ENCODE results near the gene SGPP2. TPM values are rescaled to one million over a fixed set of nuclear protein-coding genes. Genes with fewer than 3 reads are reported as not detected.

Gene SGPP2
- total RNA-seq, 1 donor from 2014 or later, result not detected

GRCh38 chr2:222499226-222499625, 74.9 kb downstream of the SGPP2 start:
- no peak overlapping the region for H3K4me3 Mint-ChIP-seq
- H3K27ac Mint-ChIP-seq (ENCODE audit: unreplicated experiment), result no peak overlapping the region
- H3K9me3 Mint-ChIP-seq, result peaks cover 4% of the 10 kb centered on the region
- no peaks in the 10 kb centered on the region for H3K4me1 Mint-ChIP-seq
- no peak for DNase-seq (ENCODE audit: low read depth, low spot score)
- peaks cover 2% of the 10 kb centered on the region for H3K27me3 Mint-ChIP-seq (ENCODE audit: low read depth)
- no peaks in the 10 kb centered on the region for H3K36me3 Mint-ChIP-seq (ENCODE audit: low read depth)
- TF ChIP-seq CTCF (conservative IDR thresholded peaks at IDR 0.05), result no peak

GRCh38 chr2:222504191-222504590, 79.8 kb downstream of the SGPP2 start:
- H3K27me3 Mint-ChIP-seq (ENCODE audit: low read depth), result peaks cover 9% of the 10 kb centered on the region
- no peak for DNase-seq (ENCODE audit: low read depth, low spot score)
- H3K9me3 Mint-ChIP-seq, result peaks cover 4% of the 10 kb centered on the region
- no peak overlapping the region for H3K27ac Mint-ChIP-seq (ENCODE audit: unreplicated experiment)
- H3K4me3 Mint-ChIP-seq, result no peak overlapping the region
- no peaks in the 10 kb centered on the region for H3K36me3 Mint-ChIP-seq (ENCODE audit: low read depth)
- no peak for TF ChIP-seq CTCF (conservative IDR thresholded peaks at IDR 0.05)
- H3K4me1 Mint-ChIP-seq, result peaks cover 4% of the 10 kb centered on the region

DNA sequence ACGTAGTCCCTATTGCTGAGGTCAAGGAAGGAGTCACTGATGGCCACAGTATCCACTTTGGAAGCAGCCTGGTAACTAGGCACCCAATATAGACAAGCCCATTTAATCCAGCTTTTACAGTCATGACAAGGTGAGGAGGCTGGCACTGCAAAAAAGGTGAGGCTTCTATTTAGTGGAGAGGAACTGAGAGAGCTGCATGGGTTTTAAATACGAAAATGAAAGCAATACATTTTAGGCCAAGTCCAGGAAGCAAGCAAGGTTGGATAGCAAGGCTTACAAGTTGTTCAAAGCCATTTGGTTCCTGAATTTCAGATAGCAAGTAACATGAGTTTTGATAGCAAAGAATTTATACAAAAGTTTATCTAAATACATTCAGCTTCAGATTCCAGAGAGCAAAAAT, 80.4 kb downstream of the SGPP2 start:
- H3K4me1 Mint-ChIP-seq, result peaks cover 4% of the 10 kb centered on the region

GRCh38 chr2:222506230-222506935, 82.0 kb downstream of the SGPP2 start:
- H3K27ac Mint-ChIP-seq (ENCODE audit: unreplicated experiment), result no peak overlapping the region
- TF ChIP-seq CTCF (conservative IDR thresholded peaks at IDR 0.05), result no peak
- H3K27me3 Mint-ChIP-seq (ENCODE audit: low read depth), result peaks cover 9% of the 10 kb centered on the region
- no peaks in the 10 kb centered on the region for H3K36me3 Mint-ChIP-seq (ENCODE audit: low read depth)
- H3K4me3 Mint-ChIP-seq, result no peak overlapping the region
- no peaks in the 10 kb centered on the region for H3K9me3 Mint-ChIP-seq
- DNase-seq (ENCODE audit: low read depth, low spot score), result no peak
- H3K4me1 Mint-ChIP-seq, result peaks cover 4% of the 10 kb centered on the region

More for the DNA sequence above, 80.4 kb downstream of the SGPP2 start:
- no peak for DNase-seq (ENCODE audit: low read depth, low spot score)
- peaks cover 4% of the 10 kb centered on the region for H3K9me3 Mint-ChIP-seq
- H3K4me3 Mint-ChIP-seq, result no peak overlapping the region
- no peak for TF ChIP-seq CTCF (conservative IDR thresholded peaks at IDR 0.05)
- H3K27ac Mint-ChIP-seq (ENCODE audit: unreplicated experiment), result no peak overlapping the region
- no peaks in the 10 kb centered on the region for H3K36me3 Mint-ChIP-seq (ENCODE audit: low read depth)
- peaks cover 9% of the 10 kb centered on the region for H3K27me3 Mint-ChIP-seq (ENCODE audit: low read depth)

DNA sequence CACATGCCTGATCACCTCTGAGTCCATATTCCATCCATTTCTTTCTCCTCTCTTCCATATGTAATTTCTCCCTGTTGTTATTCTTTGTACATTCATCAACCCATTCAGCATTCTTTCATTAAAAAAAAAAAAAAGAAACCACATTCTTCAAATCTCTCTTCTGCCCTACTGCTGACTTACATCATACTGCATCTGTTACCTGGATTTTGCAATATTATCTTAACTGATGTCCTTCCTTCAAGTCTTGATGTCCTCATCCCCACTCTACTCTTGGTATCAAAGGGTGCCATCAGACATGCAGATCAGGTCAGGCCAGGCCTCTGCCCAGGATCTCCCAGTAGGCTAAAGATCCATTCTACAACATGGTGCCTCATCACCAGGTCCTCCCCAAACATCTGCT, 90.6 kb downstream of the SGPP2 start:
- Mint-ChIP-seq H3K4me1 (no peaks in the 10 kb centered on the region), H3K27me3 (ENCODE audit: low read depth) (peaks cover 22% of the 10 kb centered on the region), H3K36me3 (ENCODE audit: low read depth) (peaks cover 2% of the 10 kb centered on the region), H3K9me3 (peaks cover 11% of the 10 kb centered on the region), H3K27ac (ENCODE audit: unreplicated experiment) (no peak overlapping the region), H3K4me3 (no peak overlapping the region)
- DNase-seq (ENCODE audit: low read depth, low spot score), result no peak
- TF ChIP-seq CTCF (conservative IDR thresholded peaks at IDR 0.05), result no peak
